GM18502 (cell line): ENCODE results near the gene CCDC97.
"Not testable (repeated sequence)": the region's sequence is repeated elsewhere in the genome, so short reads cannot be mapped to it uniquely, and the experiment has no call there.

ENCODE experiments used
- ATAC-seq: cut with Tn5 transposase; IDR thresholded peaks from one replicate; pipeline ENCODE4 v1.9.1; 2021; ENCODE audit warnings: mild to moderate bottlenecking; ENCODE audit not compliant: unreplicated experiment, poor library complexity

Gene CCDC97

DNA sequence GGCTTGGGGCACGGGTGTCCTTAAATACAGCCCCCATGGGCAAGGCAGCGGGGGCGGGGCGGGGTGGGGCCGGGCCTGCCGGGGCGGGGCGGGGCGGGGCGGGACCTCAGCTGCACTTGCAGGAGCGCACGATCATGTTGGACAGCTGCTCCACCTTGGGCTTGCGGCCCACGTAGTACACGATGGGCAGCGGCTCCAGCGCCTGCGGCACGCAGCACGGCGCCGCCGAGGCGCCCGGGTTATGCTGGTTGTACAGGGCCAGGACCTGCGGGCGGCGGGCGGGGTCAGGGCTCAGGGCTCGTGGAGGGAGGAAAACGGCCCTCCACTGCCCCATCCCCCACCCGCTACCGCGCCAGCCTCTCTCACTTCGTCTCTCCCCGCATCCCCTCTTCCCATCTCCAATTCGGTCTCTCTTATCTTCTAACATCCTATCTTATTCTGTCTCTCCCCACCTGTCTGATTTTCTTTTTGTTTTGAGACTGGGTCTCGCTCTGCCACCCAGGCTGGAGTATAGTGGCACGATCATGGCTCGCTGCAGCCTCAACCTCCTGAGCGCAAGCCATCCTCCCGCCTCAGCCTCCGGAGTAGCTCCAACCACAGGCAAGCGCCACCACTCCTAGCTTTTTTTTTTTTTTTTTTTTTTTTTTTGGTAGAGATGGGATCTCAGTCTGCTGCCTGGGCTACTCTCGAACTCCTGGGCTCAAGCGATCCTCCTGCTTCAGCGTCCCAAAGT, 21.1 kb downstream of the CCDC97 start:
- ATAC-seq = no peak

DNA sequence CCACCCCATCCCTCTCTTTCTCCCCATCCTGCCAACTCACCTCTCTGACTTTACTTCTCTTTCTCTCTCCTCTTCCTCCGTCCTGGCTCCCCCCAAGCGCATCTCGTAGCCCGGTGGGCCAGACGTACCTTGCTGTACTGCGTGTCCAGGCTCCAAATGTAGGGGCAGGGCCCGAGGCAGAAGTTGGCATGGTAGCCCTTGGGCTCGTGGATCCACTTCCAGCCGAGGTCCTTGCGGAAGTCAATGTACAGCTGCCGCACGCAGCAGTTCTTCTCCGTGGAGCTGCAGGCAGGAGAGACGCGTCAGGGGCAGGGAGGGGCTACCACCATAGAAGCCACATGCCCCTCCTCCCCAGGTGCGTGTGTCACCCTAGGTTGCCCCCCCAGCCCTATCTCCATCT, 22.0 kb downstream of the CCDC97 start:
- no peak for ATAC-seq

DNA sequence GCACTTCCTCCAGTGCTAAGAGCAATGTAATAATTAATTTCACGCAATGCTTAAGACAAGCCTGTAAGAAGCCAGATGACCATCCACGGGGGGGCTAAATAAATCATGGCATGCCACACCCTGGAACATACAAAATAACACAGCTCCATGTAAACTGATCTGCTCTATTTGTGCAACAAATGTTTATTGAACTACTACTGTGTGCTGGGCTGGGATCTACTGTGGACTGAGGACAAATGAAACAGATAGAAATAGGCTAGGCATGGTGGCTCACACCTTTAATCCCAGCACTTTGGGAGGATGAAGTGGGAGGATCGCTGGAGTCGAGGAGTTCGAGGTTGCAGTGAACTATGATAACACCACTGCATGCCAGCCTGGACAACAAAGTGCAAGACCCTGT, 22.5 kb downstream of the CCDC97 start:
- ATAC-seq = no peak

DNA sequence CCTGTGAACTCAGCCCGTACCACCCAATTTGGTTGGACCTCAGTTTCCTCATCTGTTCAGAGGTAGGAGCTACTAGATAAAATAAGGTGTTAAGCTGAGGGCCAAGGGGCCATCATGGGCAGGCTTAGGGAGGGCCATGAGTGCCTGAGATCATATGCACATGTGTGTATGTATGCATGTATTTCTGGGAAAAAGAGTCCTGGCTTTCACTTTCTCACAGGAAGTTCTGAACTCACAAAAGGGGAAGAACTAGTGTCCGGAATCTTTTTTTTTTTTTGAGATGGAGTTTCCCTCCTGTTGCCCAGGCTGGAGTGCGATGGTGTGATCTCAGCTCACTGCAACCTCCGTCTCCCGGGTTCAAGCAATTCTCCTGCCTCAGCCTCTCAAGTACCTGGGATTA, 24.8 kb downstream of the CCDC97 start:
- ATAC-seq = no peak

DNA sequence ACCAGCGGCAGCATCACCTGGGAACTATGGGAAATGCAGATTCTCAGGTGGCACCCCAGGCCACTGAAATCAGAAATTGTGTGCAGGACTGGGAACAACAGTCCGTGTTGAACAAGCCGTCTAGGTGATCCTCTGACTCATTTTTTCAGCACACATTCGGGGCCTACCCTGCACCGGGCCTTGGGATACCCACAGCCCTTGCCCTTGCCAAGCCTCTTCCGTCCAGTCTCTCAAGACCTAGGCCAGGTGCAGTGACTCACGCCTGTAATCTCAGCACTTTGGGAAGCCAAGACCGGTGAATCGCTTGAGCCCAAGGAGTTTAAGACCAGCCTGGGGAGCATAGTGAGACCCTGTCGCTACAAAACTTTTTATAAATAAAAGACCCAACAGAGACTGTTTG, 25.5 kb downstream of the CCDC97 start:
- ATAC-seq = no peak

DNA sequence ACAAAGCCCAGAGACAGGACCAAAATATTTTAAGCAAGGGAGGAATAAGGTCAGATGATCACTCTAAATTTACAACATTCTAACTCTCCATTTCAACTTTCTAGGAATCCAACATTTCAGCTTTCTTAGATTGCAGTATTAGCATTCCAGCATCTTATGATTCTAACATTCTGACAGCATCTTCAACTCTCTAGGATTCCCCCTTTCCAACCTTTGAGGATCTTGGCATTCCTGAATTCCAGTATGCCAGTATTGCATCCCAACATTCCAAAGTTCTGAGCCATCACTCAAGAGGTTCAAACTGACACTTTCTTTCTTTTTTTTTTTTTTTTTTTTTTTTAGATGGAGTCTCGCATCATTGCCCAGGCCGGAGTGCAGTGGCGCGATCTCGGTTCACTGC, 30.0 kb downstream of the CCDC97 start:
- no peak for ATAC-seq

DNA sequence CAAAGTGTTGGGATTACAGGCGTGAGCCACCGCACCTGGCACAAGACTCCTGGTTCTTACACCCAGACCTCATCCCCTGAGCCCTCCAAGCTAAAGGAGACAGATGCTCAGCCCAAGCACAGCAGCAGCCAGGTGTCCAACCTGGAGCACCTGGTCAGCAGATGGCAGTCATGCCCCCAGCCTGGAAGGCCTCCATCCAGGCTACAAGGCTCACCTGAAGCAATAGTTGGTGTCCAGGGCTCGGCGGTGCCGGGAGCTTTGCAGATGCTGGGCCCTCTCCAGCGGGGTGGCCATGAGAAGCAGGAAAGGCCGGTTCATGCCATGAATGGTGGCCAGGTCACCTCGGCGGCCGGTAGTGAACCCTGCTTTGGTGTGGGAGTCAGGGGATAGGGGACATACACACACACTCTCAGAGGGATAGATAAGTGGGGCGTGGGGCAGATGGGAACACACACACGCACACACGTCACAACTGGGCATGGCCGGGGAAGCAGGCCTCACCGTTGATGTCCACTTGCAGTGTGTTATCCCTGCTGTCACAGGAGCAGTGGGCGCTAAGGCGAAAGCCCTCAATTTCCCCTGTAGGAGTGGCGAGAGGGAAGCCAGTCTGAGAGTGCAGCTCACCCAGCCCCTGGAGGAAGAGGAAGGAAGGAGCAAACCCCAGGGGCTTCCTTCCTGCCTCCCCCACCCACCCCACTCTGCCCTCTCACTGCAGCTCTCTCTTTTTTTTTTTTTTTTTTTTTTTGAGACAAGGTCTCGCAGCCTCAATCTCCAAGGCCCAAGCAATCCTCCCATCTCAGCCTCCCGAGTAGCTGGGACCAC, 31.9 kb downstream of the CCDC97 start:
- no peak for ATAC-seq

DNA sequence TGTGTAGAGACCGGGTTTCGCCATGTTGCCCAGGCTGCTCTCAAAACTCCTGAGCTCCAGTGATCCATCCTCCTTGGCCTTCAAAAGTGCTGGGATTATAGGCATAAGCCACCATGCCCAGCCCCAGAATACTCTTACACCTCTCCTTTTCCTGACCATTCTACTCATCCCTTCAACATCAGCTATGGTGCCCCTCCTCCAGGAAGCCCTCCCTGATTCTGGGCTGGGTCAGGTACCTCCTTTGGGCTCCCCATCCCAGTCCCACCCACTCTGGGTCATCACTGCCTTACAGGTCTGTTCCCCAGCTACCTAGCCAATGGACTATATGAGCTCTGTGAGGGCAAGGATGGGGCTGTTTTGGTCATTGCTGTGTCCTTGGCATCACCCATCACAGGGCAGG, 34.2 kb downstream of the CCDC97 start:
- no peak for ATAC-seq

DNA sequence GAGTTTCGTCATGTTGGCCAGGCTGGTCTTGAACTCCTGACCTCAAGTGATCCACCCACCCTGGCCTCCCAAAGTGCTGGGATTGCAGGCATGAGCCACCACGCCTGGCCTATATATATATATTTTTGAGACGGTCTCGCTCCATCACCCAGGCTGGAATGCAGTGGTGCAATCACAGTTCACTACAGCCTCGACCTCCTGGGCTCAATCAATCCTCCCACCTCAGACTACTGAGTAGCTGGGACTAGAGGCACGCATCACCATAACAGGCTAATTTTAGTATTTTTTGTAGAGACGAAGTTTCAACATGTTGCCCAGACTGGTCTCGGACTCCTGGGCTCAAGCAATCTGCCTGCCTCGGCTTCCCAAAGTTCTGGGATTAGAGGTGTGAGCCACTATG, 36.9 kb downstream of the CCDC97 start:
- ATAC-seq = not testable (repeated sequence)

DNA sequence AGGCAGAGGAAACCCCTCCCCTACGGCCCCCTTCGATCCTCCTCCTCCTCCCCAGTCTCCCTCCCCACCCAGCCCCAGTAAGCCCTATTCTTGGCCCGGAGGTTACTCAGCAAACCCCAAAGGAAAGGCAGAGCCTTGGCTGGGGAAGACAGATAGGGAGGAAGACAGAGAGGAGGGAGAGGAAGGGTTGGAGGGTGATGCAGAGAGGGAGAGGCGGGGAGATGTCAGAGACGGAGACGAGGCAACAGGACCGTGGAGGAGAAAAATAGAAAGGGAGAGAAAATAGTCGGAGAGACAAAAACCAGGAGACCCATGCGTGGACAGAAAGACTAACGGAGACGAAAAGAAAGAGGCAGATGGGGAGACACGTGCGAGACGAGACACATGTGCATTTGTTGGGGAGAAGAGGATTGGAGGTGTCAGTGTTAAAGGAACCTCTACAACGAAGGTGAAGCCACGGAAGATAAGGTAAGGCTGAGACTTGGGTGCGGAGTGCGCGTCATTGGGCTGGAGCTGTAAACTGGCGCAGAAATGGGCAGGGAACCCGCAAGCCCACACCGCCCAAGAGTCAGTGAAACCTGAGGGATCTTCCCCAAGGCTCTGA, 40.9 kb downstream of the CCDC97 start:
- ATAC-seq = peak; percentile 11

DNA sequence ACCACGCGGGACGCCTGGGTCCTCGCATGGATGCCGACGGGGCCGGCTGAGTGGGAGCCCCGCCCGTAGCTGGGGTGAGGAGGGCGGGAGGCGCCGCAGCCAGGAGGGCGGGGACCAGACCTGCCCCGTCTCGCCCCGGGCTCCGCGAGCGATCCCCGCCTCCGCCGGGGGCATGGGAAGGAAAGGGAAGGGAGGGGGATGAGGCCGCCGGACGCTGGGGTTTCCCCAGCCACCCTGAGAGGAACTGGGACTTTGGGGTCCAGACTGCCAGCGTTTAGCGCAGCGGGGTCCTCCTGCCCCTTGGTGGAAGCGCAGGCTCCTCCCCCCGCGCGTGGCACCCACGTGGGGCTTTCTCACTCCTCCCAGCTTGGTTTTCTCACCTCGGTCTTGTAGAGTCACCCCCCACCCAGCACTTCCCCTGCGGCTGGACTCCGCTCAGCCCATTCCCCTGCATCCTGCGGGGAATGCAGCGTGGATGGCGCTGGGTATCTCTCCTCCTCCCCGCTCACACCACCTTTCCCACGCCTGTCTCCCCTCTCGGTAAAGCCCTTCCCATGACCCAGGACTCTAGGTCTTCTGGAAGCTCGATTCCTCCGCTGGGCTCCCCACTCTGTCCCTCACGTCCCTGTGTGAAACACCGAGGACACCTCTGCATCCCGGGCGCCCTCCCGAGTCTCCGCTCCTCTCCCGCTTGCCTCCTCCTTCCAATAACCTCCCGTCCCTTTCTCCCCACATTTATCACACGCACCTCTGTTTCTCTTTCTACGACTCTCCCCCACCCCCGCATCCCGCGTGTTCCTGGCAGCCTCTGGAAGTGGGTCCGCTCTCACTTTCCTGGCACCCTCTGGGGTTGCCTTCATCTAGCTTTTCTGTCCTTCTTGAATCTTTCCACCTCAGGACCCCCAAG, 41.6 kb downstream of the CCDC97 start:
- peak; percentile 44 for ATAC-seq

DNA sequence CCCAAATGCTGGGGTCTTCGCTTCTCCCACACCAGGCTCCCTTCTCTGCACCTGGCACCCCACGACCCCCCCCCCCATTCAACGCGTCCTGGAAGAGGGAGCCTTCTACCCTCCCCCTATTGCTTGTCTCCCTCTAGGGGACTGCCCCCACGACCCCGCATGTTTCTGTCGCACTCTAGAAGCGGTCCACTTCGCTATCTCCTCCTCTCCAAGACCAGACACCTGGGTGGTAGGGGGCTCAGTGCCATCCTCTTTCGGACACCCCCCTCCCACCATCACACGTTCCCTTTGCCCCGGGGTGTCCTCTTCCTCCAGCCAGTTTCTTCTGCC, 42.3 kb downstream of the CCDC97 start:
- ATAC-seq = no peak

DNA sequence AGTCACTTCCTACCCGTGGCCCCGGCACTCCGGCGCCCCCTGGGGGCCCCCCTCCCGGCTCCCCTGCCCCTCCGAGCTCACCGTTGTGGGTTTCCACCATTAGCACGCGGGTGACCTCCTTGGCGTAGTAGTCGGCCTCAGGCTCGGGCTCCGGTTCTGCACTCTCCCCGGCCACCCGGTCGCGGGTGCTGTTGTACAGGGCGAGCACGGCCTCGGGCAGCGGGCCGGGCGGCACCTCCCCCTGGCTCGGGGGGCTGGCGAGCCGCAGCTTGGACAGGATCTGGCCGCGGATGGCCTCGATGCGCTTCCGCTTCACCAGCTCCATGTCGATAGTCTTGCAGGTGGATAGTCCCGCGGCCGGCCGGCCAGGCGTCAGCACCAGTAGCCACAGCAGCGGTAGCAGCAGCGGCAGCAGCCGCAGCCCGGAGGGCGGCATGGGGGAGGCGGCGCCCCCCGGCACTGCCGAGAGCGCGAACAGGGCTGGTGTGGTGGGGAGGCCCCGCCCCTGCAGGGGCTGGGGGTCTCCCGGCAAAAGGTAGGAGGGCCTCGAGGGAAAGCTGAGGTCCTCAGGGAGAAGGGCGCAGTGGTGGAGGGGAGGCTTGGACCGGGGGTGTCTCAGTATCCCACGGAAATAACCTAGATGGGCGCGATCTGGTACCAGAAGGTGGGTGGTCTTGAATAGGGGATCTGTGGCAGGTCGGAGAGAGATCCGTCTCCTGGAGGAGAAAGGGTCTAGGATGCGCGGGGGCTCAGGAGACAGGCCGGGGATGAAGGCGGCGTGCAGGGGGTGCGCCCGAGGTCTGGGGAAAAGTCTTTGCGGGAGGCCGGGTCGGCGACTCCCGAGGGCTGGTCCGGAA, 42.9 kb downstream of the CCDC97 start:
- peak; percentile 24 for ATAC-seq

DNA sequence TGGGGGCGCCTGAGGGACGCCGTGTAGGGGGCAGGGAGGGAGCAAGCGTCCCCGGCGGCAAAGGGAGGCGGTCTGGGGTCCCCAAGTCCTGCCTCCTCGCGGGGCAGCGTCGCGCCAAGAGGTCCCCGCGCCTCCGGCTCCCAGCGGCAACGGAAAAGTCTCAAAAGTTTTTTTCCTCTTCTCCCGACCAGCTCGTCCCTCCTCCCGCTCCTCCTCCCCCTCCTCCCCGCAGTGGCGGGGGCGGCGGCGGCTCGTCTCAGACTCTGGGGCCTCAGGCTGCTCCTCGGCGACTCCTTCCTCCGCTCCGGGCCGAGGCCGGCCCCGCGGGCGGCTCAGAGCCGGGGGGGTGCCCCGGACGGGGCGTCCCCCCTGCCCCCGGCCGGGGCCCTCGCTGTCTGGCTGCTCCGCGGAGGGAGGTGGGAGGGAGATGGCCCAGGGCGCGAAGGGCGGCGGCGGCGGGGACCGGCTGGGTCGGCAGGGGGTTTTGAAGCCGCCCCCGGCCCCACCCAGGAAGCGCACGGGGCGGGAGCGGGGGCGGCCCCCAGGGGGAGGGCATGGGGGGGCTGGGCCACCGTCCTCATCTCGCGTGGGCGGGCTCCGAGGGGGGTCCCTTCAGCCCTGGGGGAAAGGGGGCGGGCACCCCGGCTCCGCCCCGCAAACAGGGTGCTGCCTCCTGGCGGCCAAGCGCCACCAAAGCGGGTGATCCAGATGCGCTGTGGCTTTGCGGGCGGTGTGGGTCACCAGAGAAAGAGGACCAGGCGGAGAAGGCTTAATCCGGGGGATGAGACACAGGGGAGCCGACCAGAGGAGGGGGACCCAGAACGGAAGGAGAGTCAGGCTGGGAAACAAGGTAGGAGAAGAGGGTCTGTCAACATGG, 43.7 kb downstream of the CCDC97 start, which contains the start of gene TGFB1:
TGFB1 (minus strand) TSS at position 457 of the 877 bp plus-strand sequence. CDS start 878 bp downstream, outside the sequence.
- peak; percentile 47 for ATAC-seq

DNA sequence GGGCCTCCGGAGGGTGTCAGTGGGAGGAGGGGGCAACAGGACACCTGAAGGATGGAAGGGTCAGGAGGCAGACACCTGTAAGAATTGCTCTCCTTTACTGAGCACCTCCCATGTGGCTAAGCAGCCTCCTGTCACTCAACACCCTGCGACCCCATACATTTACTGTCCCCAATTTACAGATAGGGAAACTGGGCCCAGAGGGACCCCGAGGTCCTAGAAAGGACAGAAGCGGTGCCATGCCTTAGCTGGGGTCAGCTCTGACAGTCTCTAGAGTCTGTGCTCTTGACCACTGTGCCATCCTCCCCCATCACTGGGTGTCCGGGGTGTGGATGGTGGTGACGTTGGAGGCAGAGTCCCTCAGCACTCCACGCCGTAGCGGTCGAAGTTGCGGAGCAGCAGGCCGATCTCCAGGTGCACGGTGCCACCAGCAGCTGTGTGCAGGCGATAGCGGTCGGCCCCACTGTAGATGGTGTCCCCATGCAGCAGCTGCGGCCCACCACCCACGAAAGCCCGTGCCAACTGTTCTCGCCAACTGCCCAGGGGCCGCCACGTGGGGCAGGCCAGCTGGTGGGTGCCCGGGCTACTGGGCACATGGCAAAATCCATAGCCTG, 44.5 kb downstream of the CCDC97 start:
- no peak for ATAC-seq

DNA sequence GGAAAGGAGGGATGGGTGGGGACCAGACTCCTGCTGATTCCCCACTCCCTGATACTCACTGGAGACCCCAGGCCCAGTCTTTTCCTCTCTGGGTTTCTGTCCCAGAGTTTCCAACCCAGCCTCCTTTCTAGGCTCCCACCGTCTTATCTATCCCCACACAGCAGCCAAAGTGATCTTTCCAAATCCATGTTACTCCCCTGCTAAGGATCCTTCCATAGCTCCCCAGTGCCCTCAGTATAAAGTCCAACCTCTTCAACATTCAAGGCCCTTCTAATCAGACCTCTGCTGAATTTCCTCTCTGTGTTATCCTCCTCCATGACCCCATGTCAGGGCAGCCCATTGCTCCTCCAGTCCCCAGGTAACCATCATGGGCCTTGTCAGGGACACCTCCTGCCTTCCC, 45.1 kb downstream of the CCDC97 start:
- no peak for ATAC-seq

DNA sequence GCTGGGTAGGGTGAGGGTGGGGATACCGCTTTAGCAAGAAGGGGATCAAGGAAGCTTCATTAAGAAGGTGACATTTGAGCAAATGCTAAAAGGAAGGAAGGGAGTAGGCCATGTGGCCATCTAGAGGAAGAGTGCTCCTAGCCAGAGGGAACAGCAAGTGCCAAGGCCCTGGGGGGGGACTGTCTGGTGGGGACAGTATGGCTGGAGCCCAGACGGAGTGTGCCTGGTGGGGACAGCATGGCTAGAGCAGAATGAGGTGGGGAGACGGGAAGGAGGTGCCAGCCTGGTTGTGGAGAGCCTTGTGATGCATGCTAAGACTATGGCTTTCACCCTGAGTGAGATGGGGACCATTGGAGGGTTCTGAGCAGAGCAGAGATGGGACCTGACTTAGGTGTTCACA, 45.8 kb downstream of the CCDC97 start:
- no peak for ATAC-seq
